Mesothelial cell of epicardium (in vitro differentiated cells): Measurements from ENCODE around the gene HIVEP3. TPM values are rescaled to one million over a fixed set of nuclear protein-coding genes. Genes with fewer than 3 reads are reported as not detected.

Experiments
- DNase-seq, 2 experiments: peaks; one replicate each; pipeline ENCODE4 v3.0.0; 2021; ENCODE audit warnings: low spot score in 2 of 2; ENCODE audit not compliant: unreplicated experiment in 2 of 2
- H3K27ac Mint-ChIP-seq: 2 replicates; pipeline ENCODE4 v1.8.0; 2021; ENCODE audit warnings: mixed read lengths
- H3K27me3 Mint-ChIP-seq: 2 replicates; pipeline ENCODE4 v1.8.0; 2021; ENCODE audit warnings: low read depth, mixed read lengths
- H3K36me3 Mint-ChIP-seq: 2 replicates; pipeline ENCODE4 v1.8.0; 2021; ENCODE audit warnings: mixed read lengths
- H3K4me1 Mint-ChIP-seq: 2 replicates; pipeline ENCODE4 v1.8.0; 2021; ENCODE audit warnings: mixed read lengths
- H3K4me3 Mint-ChIP-seq: 2 replicates; pipeline ENCODE4 v1.8.0; 2021; ENCODE audit warnings: mild to moderate bottlenecking, moderate library complexity, mixed read lengths
- H3K9me3 Mint-ChIP-seq: 2 replicates; pipeline ENCODE4 v1.8.0; 2021; ENCODE audit warnings: mixed read lengths
- total RNA-seq: library from RNA; stranded (reverse); gene quantifications from 3 replicates; pipeline ENCODE4 v1.2.1, GENCODE V29; 2021
- TF ChIP-seq, protein P1 (sequence below): fragments of 200-600 bp; sonication (generic); IDR thresholded peaks from one replicate; pipeline ENCODE4 v1.5.0; 2021; ENCODE audit warnings: antibody characterized with exemption; ENCODE audit not compliant: unreplicated experiment

HIVEP3 gene
- total RNA-seq, 1 donor from 2014 or later, result 8.9 TPM

DNA sequence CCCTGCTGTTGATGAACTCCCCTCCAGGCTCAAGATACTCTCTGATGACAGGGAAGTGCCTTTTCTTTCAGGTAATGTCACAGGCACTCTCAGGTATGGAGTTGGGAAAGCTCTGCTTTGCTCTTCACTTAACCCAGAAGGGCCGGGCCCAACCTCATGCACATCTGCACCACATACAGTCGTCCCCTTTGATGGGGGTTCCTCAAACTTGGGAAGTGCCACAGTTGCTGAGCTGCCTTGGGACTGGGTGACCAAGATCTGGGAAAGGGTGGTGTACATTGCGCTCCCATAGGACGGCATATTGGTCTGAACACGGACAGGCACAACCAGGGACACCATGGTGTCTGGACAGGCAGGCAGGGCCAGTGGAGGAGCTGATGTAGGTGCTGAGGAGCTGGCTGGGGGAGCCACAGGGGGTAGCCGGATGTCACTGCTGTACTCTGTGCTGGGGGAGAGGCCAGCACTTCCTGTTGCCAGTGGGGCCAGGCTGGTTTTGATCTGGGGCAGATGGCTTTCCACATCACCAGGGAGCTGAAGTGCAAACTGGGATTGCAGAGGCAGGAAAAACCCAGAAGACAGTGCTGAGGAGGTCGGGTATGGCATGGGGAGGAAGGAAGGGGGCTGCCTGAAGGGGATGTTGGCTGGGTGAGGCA lies 338.1 kb downstream of the HIVEP3 start:
- no peaks in the 10 kb centered on the region for H3K36me3 Mint-ChIP-seq
- no peak overlapping the region for H3K27ac Mint-ChIP-seq
- H3K4me1 Mint-ChIP-seq, result no peaks in the 10 kb centered on the region
- H3K27me3 Mint-ChIP-seq, result peaks cover 4% of the 10 kb centered on the region
- H3K9me3 Mint-ChIP-seq, result no peaks in the 10 kb centered on the region
- no peak overlapping the region for H3K4me3 Mint-ChIP-seq
- no peak for DNase-seq
- TF ChIP-seq, protein P1, sequence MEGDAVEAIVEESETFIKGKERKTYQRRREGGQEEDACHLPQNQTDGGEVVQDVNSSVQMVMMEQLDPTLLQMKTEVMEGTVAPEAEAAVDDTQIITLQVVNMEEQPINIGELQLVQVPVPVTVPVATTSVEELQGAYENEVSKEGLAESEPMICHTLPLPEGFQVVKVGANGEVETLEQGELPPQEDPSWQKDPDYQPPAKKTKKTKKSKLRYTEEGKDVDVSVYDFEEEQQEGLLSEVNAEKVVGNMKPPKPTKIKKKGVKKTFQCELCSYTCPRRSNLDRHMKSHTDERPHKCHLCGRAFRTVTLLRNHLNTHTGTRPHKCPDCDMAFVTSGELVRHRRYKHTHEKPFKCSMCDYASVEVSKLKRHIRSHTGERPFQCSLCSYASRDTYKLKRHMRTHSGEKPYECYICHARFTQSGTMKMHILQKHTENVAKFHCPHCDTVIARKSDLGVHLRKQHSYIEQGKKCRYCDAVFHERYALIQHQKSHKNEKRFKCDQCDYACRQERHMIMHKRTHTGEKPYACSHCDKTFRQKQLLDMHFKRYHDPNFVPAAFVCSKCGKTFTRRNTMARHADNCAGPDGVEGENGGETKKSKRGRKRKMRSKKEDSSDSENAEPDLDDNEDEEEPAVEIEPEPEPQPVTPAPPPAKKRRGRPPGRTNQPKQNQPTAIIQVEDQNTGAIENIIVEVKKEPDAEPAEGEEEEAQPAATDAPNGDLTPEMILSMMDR, result no peak

DNA sequence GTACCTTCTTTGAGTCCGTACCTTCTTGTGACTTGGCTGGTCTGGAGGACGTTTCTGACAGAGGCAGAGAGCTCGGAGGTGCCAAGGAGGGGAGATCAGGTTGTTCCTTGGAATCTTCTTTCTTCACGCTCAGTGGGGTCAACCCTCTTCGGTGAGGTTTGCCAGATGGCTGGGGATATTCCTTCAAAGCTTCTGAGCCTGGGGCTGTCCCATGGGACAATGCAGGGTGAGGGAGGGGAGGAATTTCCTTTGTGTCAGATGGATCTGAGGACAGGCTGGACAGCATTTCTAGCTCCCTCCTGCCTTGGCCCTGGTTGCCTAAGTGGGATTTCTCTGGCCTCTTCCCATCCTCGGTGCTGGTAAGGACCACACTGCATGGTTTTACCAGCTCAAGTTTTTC lies 338.7 kb downstream of the HIVEP3 start:
- Mint-ChIP-seq H3K4me3 (no peak overlapping the region), H3K36me3 (no peaks in the 10 kb centered on the region), H3K9me3 (no peaks in the 10 kb centered on the region), H3K4me1 (no peaks in the 10 kb centered on the region), H3K27me3 (peaks cover 5% of the 10 kb centered on the region), H3K27ac (no peak overlapping the region)
- TF ChIP-seq, protein P1, result no peak
- DNase-seq, result no peak

DNA sequence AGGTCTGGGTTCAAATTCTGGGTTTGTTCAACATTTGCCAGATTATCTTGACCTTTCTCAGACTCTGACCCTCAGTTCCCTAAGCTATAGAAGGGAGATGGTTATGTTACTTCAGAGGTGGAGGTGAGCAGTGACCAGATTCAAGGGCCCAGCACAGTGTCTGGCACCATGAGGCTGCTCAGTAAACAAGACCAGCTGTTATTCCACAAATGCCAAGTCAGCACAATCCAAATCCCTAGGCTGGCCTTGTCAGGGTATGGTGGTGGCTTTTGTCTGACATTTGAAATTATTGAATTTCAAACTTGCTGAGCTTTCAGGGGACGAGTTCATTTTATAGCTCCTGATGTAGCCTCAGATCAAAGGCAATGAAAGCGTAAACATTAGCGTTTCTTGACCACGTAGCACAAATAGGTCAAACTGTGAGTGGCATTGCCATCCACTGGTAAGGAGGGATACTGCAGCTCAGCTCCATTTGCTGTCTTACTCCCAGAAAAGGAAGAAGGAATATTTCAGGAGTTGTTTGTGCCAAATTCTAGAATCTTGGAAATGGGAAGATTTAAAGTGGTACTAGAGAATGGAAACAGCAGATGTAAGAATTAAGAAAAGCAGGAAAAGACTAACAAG lies 339.9 kb downstream of the HIVEP3 start:
- no peak overlapping the region for H3K4me3 Mint-ChIP-seq

DNA sequence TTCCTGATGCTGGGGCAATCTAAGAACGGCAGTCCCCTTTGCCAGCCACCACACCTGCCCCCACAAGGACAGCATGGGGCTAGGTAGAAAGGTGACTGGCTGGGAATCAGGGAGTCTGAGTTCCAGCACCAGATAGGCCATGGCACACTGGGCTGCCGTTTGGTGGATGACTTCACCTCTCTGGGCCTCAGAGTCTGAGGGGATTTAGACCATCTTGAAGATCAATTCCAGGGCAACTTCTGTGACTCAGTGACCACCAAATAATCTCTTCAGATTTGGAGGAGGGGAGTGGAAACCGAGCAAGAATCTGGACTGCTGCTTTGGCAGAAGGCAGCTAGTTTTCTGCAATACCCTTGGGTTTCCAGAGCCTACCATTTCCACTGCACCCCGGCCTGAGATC lies 342.1 kb downstream of the HIVEP3 start:
- H3K27me3 Mint-ChIP-seq, result peaks cover 11% of the 10 kb centered on the region
- H3K4me3 Mint-ChIP-seq, result no peak overlapping the region
- TF ChIP-seq, protein P1, result no peak
- no peak overlapping the region for H3K27ac Mint-ChIP-seq
- H3K4me1 Mint-ChIP-seq, result no peaks in the 10 kb centered on the region
- H3K36me3 Mint-ChIP-seq, result no peaks in the 10 kb centered on the region
- DNase-seq, result no peak
- no peaks in the 10 kb centered on the region for H3K9me3 Mint-ChIP-seq

More for the DNA sequence above, 339.9 kb downstream of the HIVEP3 start:
- Mint-ChIP-seq H3K36me3 (no peaks in the 10 kb centered on the region), H3K9me3 (no peaks in the 10 kb centered on the region), H3K4me1 (no peaks in the 10 kb centered on the region), H3K27ac (no peak overlapping the region), H3K27me3 (peaks cover 5% of the 10 kb centered on the region)
- TF ChIP-seq, protein P1, result peak; percentile 30
- no peak for DNase-seq

DNA sequence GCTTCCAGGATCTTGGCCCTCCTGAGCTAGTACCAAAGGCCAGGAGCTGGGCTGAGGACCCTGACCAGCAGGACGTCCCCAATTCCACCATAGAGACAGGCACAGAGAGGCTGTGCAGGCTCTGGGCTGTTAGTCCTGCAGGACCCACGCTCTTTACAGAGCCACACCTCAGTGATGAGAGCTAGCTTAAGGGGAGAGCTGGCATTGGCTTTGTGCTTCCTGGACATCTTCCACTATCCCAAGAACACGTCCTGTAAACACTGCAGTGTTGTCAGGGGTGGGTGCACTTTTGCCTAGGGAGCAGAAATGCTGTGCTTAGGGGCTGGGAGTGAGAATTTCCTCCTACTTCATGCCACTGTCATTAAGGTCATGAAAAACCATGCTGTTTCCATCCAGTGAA lies 342.5 kb downstream of the HIVEP3 start:
- Mint-ChIP-seq H3K4me3 (no peak overlapping the region), H3K27me3 (peaks cover 15% of the 10 kb centered on the region), H3K36me3 (no peaks in the 10 kb centered on the region), H3K27ac (no peak overlapping the region), H3K4me1 (no peaks in the 10 kb centered on the region), H3K9me3 (no peaks in the 10 kb centered on the region)
- no peak for DNase-seq
- TF ChIP-seq, protein P1, result no peak
